ENCODE data around the gene CEND1.

GRCh38 chr11:764322-765024 is 25.4 kb downstream of the CEND1 start:
- no peak for TF ChIP-seq CTCF (conservative IDR thresholded peaks at IDR 0.05)
- TF ChIP-seq EZH2 (IDR thresholded peaks at IDR 0.05; ENCODE audit: low read depth), result no peak

All from PC-9 (cell line).